Naive thymus-derived CD8-positive, alpha-beta T cell (primary cell): ENCODE measurements around the gene ZNF280C. TPM values are rescaled to one million over a fixed set of nuclear protein-coding genes. Genes with fewer than 3 reads are reported as not detected.
A peak's percentile ranks its signal among the peaks of the same experiment; 100 is the strongest.
"Not testable (repeated sequence)": the region's sequence is repeated elsewhere in the genome, so short reads cannot be mapped to it uniquely, and the experiment has no call there.

ENCODE experiments used
- ATAC-seq, 2 donors: fragments of 150-1000 bp; cut with Tn5 transposase in 1 of 2; sonication (Bioruptor Pico), chemical (Tn5 transposase) in 1 of 2; 1 replicate in 1 of 2; 2 replicates in 1 of 2; pipeline ENCODE4 v1.10.0; 2021; ENCODE audit warnings: mild to moderate bottlenecking in 2 of 2, moderate library complexity in 2 of 2
- POLR2A ChIA-PET: fragments of 350-600 bp; sonication (Branson Sonifier 250); formaldehyde crosslinking; loops from one replicate; lab custom pipeline; 2021; ENCODE audit warnings: antibody characterized with exemption; lab: Charles Lee
- DNase-seq, 10 donors: peaks; one replicate each; pipeline versions ENCODE4 v3.0.0 to v3.0.0-alpha.2; 2020 to 2022
- H3K27ac Mint-ChIP-seq, 10 donors: one replicate each; pipeline ENCODE4 v1.8.0; 2020 to 2022; ENCODE audit warnings: mild to moderate bottlenecking in 10 of 10, mixed read lengths in 10 of 10, moderate library complexity in 4 of 10, inconsistent platforms in 1 of 10
- H3K27me3 Mint-ChIP-seq, 5 donors: one replicate each; pipeline ENCODE4 v1.8.0; 2021 to 2022; ENCODE audit warnings: mixed read lengths in 5 of 5
- H3K36me3 Mint-ChIP-seq, 3 donors: one replicate each; pipeline ENCODE4 v1.8.0; 2020 to 2022; ENCODE audit warnings: mixed read lengths in 3 of 3, mild to moderate bottlenecking in 2 of 3, inconsistent platforms in 1 of 3
- H3K4me1 Mint-ChIP-seq, 4 donors: one replicate each; pipeline ENCODE4 v1.8.0; 2021 to 2022; ENCODE audit warnings: mixed read lengths in 4 of 4
- H3K4me3 Mint-ChIP-seq, 10 donors: one replicate each; pipeline ENCODE4 v1.8.0; 2020 to 2022; ENCODE audit warnings: mild to moderate bottlenecking in 10 of 10, mixed read lengths in 10 of 10, moderate library complexity in 6 of 10, inconsistent platforms in 1 of 10
- H3K9me3 Mint-ChIP-seq, 9 donors: one replicate each; pipeline ENCODE4 v1.8.0; 2020 to 2022; ENCODE audit warnings: mixed read lengths in 9 of 9, mild to moderate bottlenecking in 3 of 9, inconsistent platforms in 1 of 9, moderate library complexity in 1 of 9
- polyA plus RNA-seq, 3 donors: library from polyadenylated mRNA; unstranded; fragments of 300-500 nt; fragmentation: Illumina TruSeq; gene quantifications; one replicate each; pipeline ENCODE4 v1.2.3, GENCODE V29; 2021
- total RNA-seq, 8 experiments: library from RNA in 2 of 8; stranded (reverse) in 2 of 8; gene quantifications; one replicate each; pipeline ENCODE4 v1.2.3 and lab custom pipeline; 2021 to 2026

ZNF280C gene
- total and polyA plus RNA-seq, 5 experiments from 2014 or later, result 1.3 to 6.7 (median 3.5) TPM

GRCh38 chrX:130247996-130248395, 20.7 kb downstream of the ZNF280C start:
- POLR2A ChIA-PET, result interaction anchor here (0.5 kb wide), 1 partner anchor 87 kb away, joined by 4 read pairs; no protein-coding TSS in a partner anchor
- Mint-ChIP-seq H3K36me3 (peaks cover 0 to 30% (median 3%) of the 10 kb centered on the region in 3 donors), H3K9me3 (no peaks in the 10 kb centered on the region), H3K27ac (no peak overlapping the region), H3K4me3 (no peak overlapping the region), H3K4me1 (peaks cover 10 to 13% (median 13%) of the 10 kb centered on the region in 4 donors), H3K27me3 (no peaks in the 10 kb centered on the region)
- ATAC-seq, result no peak
- DNase-seq, result no peak

- POLR2A ChIA-PET, result no interaction called here
- no peak for ATAC-seq
- Mint-ChIP-seq H3K4me3 (no peak overlapping the region), H3K4me1 (peaks cover 10 to 13% (median 12%) of the 10 kb centered on the region in 4 donors), H3K9me3 (no peaks in the 10 kb centered on the region), H3K27ac (no peak overlapping the region), H3K27me3 (no peaks in the 10 kb centered on the region), H3K36me3 (peaks cover 0 to 34% (median 3%) of the 10 kb centered on the region in 3 donors)
- DNase-seq, result no peak
These were observed 22.6 kb downstream of the ZNF280C start for GRCh38 chrX:130246084-130246483.

GRCh38 chrX:130245441-130245840, 23.3 kb downstream of the ZNF280C start:
- no peaks in the 10 kb centered on the region for H3K9me3 Mint-ChIP-seq
- peaks cover 8 to 11% (median 11%) of the 10 kb centered on the region in 4 donors for H3K4me1 Mint-ChIP-seq
- ATAC-seq (no peak), DNase-seq (no peak)
- H3K4me3 Mint-ChIP-seq, result no peak overlapping the region
- no peaks in the 10 kb centered on the region for H3K27me3 Mint-ChIP-seq
- POLR2A ChIA-PET, result interaction anchor here (0.8 kb wide), 1 partner anchor 15 kb away, joined by 6 read pairs; no protein-coding TSS in a partner anchor
- peaks cover 0 to 34% (median 2%) of the 10 kb centered on the region in 3 donors for H3K36me3 Mint-ChIP-seq
- peak overlapping the region in 1 of 10 donors; percentile 56 for H3K27ac Mint-ChIP-seq

DNA sequence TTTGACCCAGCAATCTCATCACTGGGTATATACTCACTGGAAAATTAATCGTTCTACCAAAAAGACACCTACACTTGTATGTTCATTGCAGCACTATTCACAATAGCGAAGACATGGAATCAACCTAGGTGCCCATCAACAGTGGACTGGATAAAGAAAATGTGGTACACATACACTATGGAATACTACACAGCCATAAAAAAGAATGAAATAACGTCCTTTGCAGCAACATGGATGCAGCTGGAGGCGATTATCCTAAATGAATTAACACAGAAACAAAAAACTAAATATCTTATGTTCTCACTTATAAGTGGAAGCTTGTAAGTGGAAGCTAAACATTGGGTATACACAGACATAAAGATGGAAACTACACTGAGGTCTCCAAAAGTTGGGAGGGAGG, 37.5 kb downstream of the ZNF280C start:
- POLR2A ChIA-PET, ATAC-seq, H3K4me1 Mint-ChIP-seq, H3K27ac Mint-ChIP-seq, H3K27me3 Mint-ChIP-seq, H3K4me3 Mint-ChIP-seq, H3K9me3 Mint-ChIP-seq, DNase-seq: not testable (repeated sequence)
- peaks cover 4 to 60% (median 10%) of the 10 kb centered on the region in 3 donors for H3K36me3 Mint-ChIP-seq

DNA sequence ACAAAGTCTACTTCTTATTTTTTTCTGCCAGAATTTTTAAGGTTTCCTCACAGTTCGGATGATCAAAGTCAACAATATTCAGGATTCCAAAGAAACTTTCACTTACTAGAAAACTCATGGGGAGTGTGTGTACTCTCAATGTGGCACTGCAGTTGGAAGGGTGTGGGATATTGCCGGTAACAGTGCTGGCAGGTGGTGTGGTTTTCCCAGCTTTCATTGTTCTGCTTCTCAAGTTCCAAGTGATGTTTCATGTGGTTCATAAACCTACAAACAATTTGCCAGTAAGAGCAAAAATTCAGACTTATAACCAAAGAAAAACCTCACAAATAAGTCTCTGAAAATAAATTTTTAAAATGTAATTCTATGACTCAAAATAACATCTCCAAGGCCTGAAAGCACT, 39.8 kb downstream of the ZNF280C start:
- peaks cover 4 to 59% (median 9%) of the 10 kb centered on the region in 3 donors for H3K36me3 Mint-ChIP-seq
- no peaks in the 10 kb centered on the region for H3K4me1 Mint-ChIP-seq
- POLR2A ChIA-PET, result no interaction called here
- no peak overlapping the region for H3K27ac Mint-ChIP-seq
- no peak overlapping the region for H3K4me3 Mint-ChIP-seq
- H3K9me3 Mint-ChIP-seq, result no peaks in the 10 kb centered on the region
- no peaks in the 10 kb centered on the region for H3K27me3 Mint-ChIP-seq
- no peak for DNase-seq
- ATAC-seq, result no peak

- Mint-ChIP-seq H3K27me3 (no peaks in the 10 kb centered on the region), H3K4me3 (no peak overlapping the region), H3K27ac (no peak overlapping the region), H3K36me3 (peaks cover 0 to 35% (median 9%) of the 10 kb centered on the region in 3 donors), H3K4me1 (no peaks in the 10 kb centered on the region), H3K9me3 (no peaks in the 10 kb centered on the region)
- POLR2A ChIA-PET, result no interaction called here
- DNase-seq (no peak), ATAC-seq (no peak)
These were observed 43.9 kb downstream of the ZNF280C start for GRCh38 chrX:130224810-130225209.

GRCh38 chrX:130216320-130216719, 52.4 kb downstream of the ZNF280C start:
- DNase-seq (no peak), ATAC-seq (no peak)
- Mint-ChIP-seq H3K4me1 (peaks cover 0 to 3% (median 2%) of the 10 kb centered on the region in 4 donors), H3K9me3 (no peaks in the 10 kb centered on the region), H3K36me3 (peaks cover 5 to 46% (median 8%) of the 10 kb centered on the region in 3 donors), H3K4me3 (no peak overlapping the region), H3K27ac (peak overlapping the region in 1 of 10 donors; percentile 43), H3K27me3 (no peaks in the 10 kb centered on the region)
- POLR2A ChIA-PET, result no interaction called here

DNA sequence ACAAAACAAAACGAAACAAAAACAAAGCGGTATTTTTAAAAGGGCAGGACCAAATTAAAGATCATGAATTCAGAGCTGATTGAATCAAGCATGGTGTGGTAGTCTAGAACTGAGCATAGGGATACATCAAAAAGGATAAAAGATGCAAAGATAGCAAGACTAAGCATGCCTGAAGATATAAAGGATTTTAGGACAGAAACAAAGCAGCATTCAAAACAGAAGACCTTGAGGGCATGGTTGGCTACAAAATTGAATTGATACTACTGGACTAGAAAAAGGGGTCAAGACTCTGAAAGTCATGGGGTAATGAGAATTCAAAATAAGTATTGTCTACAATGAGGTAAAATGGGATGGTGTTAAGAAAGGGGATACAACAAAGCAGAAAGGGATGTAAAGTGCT, 55.3 kb downstream of the ZNF280C start:
- Mint-ChIP-seq H3K27ac (no peak overlapping the region), H3K4me1 (no peaks in the 10 kb centered on the region), H3K27me3 (no peaks in the 10 kb centered on the region), H3K9me3 (no peaks in the 10 kb centered on the region), H3K36me3 (peaks cover 8 to 55% (median 9%) of the 10 kb centered on the region in 3 donors), H3K4me3 (no peak overlapping the region)
- no peak for DNase-seq
- ATAC-seq, result no peak
- POLR2A ChIA-PET, result no interaction called here

- Mint-ChIP-seq H3K4me3 (no peak overlapping the region), H3K4me1 (no peaks in the 10 kb centered on the region), H3K27ac (peak overlapping the region in 1 of 10 donors; percentile 49), H3K9me3 (no peaks in the 10 kb centered on the region), H3K36me3 (peaks cover 8 to 57% (median 9%) of the 10 kb centered on the region in 3 donors), H3K27me3 (no peaks in the 10 kb centered on the region)
- ATAC-seq (no peak), DNase-seq (no peak)
- POLR2A ChIA-PET, result no interaction called here
These were observed 56.3 kb downstream of the ZNF280C start for GRCh38 chrX:130212371-130212770.

- POLR2A ChIA-PET, result no interaction called here
- H3K27me3 Mint-ChIP-seq, result no peaks in the 10 kb centered on the region
These were observed 57.1 kb downstream of the ZNF280C start for GRCh38 chrX:130211415-130212186.

GRCh38 chrX:130204647-130205046, 64.1 kb downstream of the ZNF280C start:
- H3K4me1 Mint-ChIP-seq, result no peaks in the 10 kb centered on the region

More at GRCh38 chrX:130211415-130212186, 57.1 kb downstream of the ZNF280C start:
- Mint-ChIP-seq H3K4me3 (no peak overlapping the region), H3K27ac (no peak overlapping the region), H3K36me3 (peaks cover 6 to 54% (median 8%) of the 10 kb centered on the region in 3 donors), H3K4me1 (no peaks in the 10 kb centered on the region), H3K9me3 (no peaks in the 10 kb centered on the region)
- no peak for DNase-seq
- ATAC-seq, result no peak

GRCh38 chrX:130197464-130197863, 71.2 kb downstream of the ZNF280C start:
- no peak overlapping the region for H3K27ac Mint-ChIP-seq
- no peak overlapping the region for H3K4me3 Mint-ChIP-seq
- H3K36me3 Mint-ChIP-seq, result no peaks in the 10 kb centered on the region
- peaks cover 0 to under 1% (median under 1%) of the 10 kb centered on the region in 4 donors for H3K4me1 Mint-ChIP-seq
- DNase-seq, result no peak
- no peaks in the 10 kb centered on the region for H3K9me3 Mint-ChIP-seq
- ATAC-seq, result no peak
- POLR2A ChIA-PET, result interaction anchor here (0.6 kb wide), 1 partner anchor 676 kb away, joined by 3 read pairs; no protein-coding TSS in a partner anchor
- no peaks in the 10 kb centered on the region for H3K27me3 Mint-ChIP-seq

More at GRCh38 chrX:130204647-130205046, 64.1 kb downstream of the ZNF280C start:
- no peaks in the 10 kb centered on the region for H3K27me3 Mint-ChIP-seq
- H3K9me3 Mint-ChIP-seq, result no peaks in the 10 kb centered on the region
- no peak overlapping the region for H3K4me3 Mint-ChIP-seq
- ATAC-seq, result no peak
- no peak for DNase-seq
- POLR2A ChIA-PET, result no interaction called here
- no peak overlapping the region for H3K27ac Mint-ChIP-seq
- H3K36me3 Mint-ChIP-seq, result peaks cover 0 to 22% (median 3%) of the 10 kb centered on the region in 3 donors

GRCh38 chrX:130196466-130196865, 72.2 kb downstream of the ZNF280C start:
- H3K4me1 Mint-ChIP-seq, result peaks cover 0 to 3% (median 1%) of the 10 kb centered on the region in 4 donors
- H3K27ac Mint-ChIP-seq, result no peak overlapping the region

More at GRCh38 chrX:130196466-130196865, 72.2 kb downstream of the ZNF280C start:
- Mint-ChIP-seq H3K9me3 (no peaks in the 10 kb centered on the region), H3K4me3 (no peak overlapping the region), H3K36me3 (no peaks in the 10 kb centered on the region), H3K27me3 (no peaks in the 10 kb centered on the region)
- POLR2A ChIA-PET, result interaction anchor here (0.6 kb wide), 1 partner anchor 421 kb away, joined by 3 read pairs; no protein-coding TSS in a partner anchor
- ATAC-seq (no peak), DNase-seq (no peak)
